Effector CD4-positive, alpha-beta T cell (primary cell): ENCODE data around the gene CNTN1.
"Not testable (repeated sequence)": the region's sequence is repeated elsewhere in the genome, so short reads cannot be mapped to it uniquely, and the experiment has no call there.

Experiments
- DNase-seq: peaks from one replicate; pipeline ENCODE4 v3.0.0-alpha.2; 2020

The CNTN1 gene

DNA sequence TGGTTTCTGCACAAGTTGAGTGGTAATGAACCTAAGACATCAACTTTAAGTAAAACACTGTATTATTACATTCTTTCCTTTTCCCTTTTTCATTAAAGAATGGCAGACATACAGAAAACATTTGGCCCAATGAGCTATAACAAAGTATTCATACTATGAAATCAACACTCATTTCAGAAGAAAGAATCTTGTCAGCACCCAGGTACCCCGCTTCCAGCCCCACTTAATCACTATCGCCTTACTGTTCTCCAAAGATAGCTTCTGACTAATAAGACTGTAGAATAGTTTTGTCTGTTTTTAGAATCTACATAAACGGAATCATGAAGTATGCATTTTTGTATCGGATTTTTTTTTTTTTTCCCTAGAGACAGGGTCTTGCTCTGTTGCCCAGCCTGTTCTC, 9.5 kb downstream of the CNTN1 start:
- DNase-seq, result no peak

DNA sequence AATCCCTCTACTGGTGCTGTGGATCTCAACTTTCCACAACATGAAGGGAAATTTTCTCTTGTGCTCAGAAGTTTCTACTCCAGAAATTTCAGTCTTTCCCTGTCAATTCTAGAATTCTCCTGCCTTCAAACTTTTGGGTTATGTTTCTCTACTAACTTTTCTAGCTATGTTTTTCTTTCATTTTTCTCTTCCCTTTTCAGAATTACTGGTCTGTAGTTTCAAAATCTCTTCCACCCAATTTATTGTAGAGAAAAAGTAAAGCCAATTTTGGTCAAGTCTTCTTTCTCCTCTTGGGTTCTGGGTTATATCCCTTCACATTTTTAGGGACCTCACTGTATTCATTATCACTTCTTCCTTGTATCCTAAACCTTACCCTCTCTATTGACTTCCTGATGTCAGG, 18.9 kb downstream of the CNTN1 start:
- DNase-seq, result no peak

DNA sequence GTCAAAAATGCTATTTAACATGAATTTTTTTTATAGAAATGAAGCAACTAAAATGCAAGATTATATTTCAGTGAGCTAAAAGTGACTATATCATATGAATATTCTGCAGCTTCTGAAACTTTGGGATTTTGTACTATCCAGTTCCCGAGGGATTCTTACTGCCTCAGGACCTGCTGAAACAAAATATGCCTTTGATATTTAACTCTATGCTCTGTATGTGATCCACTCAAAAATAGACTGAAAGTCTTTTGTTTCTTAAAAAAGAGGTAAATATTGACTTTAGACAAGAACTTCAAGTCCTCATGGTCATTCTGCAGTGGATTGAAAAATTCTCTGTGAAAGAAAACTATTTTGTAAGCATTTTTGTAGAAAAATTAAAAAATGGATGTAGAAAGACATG, 22.4 kb downstream of the CNTN1 start:
- DNase-seq, result no peak

DNA sequence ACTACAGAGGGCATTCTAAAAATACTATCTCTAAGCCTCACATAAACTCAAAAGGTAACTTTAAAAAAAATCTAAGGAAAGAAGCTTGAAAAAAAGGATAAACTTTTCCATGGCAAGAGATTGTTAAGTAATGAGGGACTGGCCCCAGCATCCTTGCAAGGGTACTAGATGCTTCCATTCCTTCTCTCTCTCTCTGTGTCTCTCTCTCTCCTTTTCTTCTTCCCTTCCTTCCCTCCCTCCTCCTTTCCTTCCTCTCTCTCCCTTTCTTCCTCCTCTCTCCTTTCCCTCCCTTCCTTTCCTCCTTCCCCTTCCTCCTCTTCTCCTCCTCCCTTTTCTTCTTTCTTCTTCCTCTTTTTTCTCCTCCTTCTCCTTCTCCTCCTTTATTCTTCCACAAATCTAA, 23.8 kb downstream of the CNTN1 start:
- no peak for DNase-seq

DNA sequence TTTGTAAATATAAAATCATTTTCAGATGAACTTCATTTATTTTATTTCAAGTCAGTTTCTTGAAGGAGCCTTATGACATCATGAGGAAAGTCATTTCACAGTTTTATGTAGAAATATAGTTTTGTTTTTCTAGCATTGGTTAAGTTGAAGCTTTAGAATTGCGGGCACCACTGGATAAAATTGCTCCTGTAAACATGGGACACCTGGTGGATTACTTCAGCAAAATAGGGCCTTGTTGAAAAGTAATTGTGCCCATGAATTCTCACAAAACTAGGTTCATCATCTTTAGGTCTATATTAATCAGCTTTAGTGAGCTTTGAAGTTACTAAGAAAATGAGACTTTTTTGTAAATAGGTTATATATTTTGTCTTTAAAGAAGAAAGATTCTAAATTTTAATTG, 25.3 kb downstream of the CNTN1 start:
- no peak for DNase-seq

DNA sequence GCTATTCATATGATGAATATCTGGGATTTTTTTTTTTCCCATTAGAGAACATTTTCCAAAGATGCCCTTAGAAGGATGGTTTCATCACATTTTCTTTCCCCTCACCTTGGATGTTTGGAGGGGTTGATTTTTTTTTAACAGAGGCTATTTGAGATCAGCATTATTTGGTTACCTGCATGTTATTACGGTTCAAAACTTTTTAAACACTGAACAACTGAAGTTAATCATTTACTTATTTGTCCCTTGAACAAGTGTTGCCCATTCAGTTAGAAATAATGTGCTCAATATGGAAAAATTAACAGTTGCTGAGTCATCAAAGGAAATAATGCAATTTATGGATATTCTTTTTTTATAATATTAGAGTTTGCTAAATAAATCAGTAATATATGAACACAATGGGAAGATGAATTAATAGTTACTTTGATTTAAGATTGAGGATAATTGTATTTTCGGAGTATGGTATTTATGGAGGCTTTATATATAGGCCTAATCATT, 26.7 kb downstream of the CNTN1 start:
- DNase-seq, result no peak

DNA sequence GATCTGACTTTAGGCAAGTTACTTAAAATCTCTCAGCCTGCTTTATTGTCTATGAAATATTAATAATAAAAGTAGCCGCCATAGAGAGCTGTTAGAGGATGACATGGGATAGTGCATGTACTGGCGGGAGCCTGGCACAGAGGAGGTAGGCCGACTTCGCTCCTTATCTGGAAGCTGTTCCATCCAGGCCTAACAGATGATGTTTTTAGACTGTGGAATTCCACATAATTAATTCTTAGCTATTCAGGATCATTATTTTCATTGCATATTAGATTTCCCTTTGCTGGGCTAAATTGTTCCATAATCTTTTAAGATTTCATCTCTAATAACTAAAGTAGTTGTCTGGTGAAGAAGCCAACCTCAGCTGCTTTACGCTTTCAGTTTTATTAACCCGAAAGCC, 30.8 kb downstream of the CNTN1 start:
- DNase-seq, result no peak

DNA sequence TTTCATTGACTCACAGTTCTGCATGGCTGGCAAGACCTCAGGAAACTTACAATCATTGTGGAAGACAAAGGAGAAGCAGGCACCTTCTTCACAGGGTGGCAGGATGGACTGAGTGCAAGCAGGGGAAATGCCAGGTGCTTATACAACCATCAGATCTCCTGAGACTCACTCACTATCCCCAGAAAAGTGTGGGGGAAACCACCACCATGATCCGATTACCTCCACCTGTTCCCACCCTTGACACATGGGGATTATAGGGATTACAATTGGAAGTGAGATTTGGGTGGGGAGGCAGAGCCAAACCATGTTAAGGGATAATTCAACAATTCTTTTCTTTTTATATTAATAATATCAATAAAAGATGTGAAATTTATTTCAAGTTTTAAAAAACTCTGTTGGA, 34.1 kb downstream of the CNTN1 start:
- DNase-seq, result no peak

DNA sequence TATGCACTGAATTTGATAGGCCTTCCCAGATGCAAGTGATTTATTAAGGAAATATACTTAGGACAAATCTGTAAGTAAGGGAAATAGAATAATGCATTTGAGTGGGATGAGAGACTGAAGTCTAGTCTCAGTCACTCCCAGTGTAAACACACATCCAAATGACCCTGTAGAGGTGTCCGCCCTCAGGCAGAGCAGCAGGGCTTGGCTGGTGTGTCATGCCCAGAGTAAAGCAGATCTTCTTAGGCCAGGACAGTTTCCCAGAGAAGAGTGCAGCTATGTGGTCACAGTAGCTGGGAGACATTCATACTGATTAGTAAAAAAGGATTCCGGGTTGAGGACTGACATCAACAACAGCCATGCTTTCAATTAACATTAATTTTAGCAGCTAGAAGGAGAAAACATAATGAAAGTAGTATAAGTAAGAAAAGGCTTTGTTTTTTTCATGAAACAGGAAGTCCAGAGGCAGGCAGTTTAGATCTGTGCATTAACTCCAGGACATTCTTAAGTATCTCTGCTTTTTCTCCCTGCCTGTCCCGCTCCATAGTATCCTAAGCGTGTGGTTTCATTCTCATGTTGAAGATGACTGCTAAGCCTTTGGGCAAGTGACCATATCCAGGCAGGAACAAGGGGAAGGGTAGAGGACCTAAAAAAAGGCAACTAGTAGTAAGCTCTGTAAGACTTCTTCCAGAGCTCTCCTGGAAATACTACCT, 35.7 kb downstream of the CNTN1 start:
- DNase-seq, result no peak

DNA sequence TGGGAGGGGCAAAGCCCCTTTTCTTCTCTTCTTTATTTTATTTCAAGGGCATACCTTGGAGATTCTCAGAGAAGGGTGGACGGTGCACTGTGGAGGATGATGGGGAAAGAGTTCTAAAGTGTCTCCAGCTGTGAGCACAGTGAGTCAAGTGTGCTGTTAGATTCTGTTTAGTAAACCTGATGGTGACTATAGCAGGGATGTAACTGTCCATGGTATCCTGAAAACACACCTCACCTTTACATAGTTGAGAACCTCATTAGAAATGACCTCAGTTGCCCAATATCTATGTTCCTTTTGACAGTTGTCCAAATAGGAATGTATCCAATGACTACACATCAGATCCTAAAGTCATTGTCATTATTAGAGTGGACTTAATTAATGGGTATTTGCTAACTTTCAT, 38.0 kb downstream of the CNTN1 start:
- no peak for DNase-seq

DNA sequence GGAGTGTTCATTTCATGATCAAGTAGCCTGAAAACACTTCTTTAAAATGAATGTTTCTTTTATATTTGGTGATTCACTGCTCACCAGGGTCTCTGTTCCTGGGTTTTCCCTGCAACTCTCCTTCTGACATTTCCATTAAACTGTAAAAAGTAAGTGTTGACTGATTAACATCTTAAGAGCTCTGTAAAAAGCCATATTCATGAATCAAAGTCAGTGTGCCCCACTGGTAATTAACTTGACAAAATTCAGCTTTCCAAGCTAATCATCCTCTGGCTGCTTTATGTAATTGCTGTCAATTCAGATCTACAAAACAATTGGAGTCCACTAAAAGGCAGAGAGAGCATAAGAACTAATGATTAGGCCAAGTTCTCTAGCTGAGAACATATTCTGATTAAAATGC, 41.6 kb downstream of the CNTN1 start:
- DNase-seq, result no peak

DNA sequence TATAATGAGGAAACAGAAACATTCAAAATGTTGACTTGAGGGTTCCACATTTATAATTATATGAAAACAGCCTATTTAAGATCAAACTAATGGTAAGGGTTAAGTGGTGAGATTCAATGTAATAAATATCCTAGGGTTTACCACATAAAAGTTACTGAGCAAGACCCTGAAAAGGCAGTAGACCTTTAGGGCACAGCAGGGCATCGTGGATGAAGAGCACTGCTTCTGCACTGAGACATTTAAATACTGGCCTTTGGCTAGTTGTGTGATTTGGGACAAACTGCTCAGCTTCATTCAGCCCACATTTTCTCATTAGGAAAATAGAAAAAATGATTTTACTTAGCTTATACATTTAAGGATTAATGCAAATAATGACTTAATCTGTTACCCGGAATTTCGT, 42.0 kb downstream of the CNTN1 start:
- no peak for DNase-seq

DNA sequence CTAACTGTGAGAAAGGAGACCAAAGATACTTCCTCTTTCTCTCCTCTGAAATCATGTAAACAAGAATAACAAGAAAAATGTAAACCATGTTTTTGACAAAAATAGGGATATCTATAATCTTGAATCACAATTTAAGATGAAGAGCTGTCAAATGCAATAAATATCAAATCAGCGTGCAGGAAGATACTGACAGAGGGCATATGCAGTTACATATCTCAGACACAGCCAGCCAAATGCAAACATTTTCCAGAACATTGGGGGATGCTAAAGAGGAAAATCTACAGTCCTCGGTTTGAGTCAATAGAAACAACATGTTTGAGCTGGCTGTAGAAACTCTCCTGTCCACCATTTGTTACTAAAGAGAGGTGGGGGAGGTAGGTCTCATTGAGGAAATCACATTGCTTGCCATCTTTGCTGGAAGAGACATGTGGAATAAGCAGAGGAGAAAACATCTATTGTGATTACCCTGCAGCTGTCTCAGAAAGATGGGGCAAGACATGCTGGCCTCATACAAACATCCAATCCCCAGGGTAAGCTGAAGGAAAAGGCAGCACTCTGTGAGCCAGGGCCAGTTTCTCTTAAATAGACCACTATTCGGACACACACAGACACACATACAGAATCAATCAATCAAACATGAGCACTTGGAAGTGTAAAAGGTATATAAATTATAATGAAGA, 43.5 kb downstream of the CNTN1 start:
- no peak for DNase-seq

DNA sequence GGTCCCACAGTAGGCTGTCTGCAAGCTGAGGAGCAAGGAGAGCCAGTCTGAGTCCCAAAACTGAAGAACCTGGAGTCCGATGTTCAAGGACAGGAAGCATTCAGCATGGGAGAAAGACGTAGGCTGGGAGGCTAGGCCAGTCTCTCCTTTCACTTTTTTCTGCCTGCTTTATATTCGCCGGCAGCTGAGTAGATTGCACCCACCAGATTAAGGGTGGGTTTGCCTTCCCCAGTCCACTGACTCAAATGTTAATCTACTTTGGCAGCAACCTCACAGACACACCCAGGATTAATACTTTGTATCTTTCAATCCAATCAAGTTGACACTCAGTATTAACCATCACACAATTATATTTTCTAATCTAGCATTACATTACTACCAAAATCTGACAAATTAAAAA, 45.2 kb downstream of the CNTN1 start:
- not testable (repeated sequence) for DNase-seq

DNA sequence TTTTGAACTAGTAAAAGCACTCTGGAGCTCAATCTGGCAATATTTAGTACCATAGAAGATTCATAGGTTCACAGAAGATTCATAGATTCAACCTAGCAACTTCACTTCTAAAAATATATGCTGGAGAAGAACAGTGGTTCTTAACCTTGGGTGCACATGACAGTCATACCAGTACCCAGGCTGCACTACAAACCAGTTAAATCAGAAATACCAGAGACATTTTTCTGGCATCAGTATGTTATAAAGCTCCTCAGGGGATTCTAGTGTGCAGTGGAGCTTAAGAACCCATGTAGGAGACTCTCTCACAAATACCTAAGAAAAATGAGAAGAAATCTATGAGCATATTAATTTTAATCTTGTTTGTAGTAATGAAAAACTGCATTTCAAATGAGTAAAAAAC, 46.6 kb downstream of the CNTN1 start:
- DNase-seq, result no peak

DNA sequence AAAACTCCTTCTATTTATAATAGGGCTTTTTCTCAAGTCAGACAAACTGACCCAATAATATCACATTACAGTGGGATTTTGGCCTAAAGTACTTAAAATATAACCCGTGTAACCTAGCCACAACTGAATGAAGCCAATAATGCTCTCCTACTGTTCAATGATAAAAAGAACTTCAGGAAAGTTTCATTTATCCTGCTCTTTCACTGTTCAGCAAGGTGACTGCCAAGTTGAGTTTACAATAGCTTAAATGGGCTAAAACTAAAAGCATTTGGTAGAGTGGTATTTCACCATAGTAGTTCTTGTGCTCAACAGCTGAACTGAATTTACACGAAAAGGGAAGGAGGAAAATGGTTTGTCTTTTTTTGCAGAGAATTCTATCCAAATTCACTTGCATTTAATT, 49.8 kb downstream of the CNTN1 start:
- DNase-seq, result no peak

DNA sequence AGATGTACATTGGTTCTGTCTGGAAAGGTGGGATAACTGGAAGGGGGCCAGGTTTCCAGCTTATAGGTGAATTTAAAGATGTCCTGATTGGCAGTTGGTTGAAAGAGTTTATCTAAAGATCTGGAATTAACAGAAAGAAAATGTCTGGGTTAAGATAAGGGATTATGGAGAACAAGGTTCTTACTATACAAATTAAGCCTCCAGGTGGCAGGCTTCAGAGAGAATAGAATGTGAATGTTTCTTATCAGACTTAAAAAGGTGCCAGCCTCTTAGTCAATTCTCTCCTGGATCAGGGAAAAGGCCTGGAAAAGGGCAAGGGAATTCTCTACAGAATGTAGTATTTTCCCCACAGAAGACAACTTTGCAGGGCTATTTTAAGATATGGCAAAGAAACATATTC, 53.1 kb downstream of the CNTN1 start:
- DNase-seq, result no peak

DNA sequence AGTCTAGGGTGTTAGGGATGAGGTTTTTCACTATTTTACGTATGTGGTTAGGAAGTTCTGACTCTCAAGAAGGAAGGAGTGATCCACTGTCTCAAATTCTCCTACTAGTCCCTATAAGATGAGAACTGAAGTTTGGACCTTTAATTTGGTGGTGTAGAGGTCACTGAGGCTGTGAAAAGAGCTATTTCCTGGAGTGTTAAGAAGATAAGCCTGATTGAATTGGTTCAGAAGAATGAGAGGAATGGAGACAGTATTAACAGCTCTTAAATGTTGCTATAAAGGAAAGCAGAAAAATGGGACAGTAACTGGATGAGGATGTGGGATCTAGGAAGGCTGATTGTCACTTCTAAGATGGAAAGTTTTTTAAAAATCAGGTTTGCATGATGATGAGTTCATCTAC, 57.6 kb downstream of the CNTN1 start:
- no peak for DNase-seq

DNA sequence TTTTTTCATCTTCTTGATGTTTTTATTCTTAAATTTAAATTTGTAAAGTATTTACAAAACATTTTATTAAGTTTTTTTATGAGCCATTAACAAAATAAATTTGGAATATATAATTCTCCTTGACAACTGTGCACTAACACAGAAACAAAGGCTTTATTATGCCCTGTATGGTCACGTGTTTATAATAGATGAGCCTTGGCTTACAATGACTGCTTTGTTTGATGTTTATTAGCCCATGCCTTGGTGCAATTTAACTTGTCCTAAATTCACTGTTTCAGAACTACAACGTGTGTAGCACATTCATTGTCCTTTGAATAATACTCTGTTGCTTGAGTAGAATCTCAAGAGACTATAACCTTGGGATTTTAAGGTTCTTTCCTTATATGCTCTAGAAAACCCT, 59.8 kb downstream of the CNTN1 start:
- DNase-seq, result no peak

DNA sequence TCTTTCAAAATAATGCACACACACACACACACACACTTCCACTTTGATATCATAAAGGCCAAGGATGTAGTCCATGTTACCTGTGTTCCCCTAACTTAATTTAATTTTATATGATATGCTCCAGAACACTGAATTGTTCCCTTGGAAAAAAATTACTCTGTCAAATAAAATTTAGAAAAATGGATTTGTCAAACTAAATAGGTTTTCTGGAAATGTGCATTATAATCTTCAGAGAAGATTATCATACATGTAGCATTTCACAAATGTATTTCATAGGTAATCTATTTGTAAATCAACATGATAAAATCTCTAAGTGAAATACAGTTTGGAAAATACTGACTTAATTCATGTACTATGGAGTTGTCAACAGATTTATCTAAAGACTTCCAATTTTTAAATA, 68.6 kb downstream of the CNTN1 start:
- no peak for DNase-seq

DNA sequence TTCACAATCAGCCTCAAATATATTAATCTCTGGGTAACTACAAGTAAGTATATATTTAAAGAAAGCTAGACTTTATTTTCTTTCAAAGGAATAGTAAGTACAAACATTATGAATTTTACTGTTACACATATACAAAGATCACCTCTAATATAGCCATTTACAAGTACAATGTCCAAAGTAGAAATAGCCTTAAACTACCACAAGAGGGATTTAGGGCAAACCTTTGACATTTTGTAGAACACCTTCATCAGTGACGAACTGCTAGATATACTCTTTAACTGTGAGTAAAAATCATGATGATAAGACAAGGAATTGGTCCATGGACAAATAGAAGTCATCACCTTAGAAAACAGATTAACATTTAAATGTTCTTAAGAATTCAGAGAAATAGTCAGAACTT, 69.8 kb downstream of the CNTN1 start:
- DNase-seq, result no peak

DNA sequence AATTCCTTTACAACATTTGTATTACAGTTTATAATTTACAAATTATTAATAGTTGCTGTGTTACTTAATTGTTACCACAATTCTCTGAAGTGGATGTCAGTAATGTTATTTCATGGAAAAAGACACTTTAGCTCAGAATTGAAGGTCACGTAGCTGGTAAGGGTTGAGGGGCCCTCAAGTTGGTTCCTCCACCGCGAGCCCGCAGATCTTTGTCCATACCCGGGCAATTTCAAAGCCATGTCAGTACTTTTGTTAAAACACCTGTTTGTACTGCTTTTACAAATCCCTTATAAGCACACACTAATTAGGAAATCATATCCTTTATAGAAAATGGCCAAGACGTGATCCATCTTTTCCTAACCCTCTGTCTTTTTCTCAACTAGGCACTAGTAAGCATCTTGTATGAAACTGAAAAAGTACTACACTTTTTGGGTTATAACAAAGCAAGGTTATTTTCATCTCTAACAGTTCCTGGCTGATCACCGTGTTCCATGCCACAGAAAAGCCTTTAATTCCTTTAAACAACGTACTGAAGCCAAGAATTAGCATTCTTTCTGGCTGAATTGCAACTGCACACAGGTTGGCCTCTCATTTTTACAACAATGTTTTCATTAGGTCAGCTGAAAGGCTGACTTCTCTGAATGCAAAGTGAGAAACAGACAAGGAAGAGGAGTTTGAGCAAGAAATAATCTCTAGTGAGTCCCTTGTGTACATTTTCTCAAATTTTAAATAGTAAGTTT, 76.1 kb downstream of the CNTN1 start:
- no peak for DNase-seq

DNA sequence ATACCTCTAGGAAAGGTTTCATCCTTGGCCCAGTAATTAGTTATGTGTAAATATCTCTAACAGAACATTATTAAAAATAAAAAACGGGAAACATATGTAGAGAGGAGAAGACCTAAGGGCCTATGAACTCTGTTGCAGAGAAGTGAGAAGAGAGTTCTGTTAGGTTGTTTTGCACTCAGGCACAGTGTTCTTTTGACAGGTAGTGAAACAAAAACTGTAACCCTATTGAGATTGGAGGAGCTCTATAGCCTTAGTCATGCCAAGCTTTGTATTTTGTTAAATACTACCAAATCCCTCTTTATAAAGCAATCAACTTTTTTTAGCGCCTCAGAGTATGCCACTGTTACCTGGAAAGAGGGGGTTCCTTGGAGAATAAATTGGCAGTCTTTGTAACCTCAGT, 77.6 kb downstream of the CNTN1 start:
- no peak for DNase-seq

DNA sequence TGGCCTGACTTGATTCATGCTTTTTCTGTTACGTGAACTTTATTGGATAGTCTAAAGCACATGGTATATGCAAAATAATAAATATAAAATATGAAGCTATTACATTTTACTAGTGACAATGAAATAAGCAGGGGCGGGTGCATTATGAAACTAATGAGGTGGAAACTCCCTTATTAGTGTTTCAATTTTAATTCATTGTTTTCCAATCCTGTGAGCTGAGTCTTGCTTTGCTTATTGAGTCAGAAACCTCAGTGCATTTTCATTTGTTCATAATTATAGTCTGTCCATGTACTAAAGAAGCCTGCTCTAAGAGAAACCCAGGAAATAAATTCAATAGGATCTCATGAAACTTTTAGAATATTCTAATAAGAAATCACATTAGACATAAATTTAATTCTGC, 78.5 kb downstream of the CNTN1 start:
- no peak for DNase-seq
